ENCODE data around the gene SPX. TPM values are rescaled to one million over a fixed set of nuclear protein-coding genes. Genes with fewer than 3 reads are reported as not detected.

The SPX gene
- total and polyA plus RNA-seq, 4 donors: 0.25 to 3.7 (median 0.76) TPM

- Histone ChIP-seq H3K9ac (ENCODE audit: low read depth in 1 of 2, low read length in 2 of 2) (no peak overlapping the region), H3K36me3 (ENCODE audit: control insufficient read depth in 4 of 4, insufficient read depth in 3 of 4, low read depth in 1 of 4, low read length in 3 of 4) (no peaks in the 10 kb centered on the region), H3K9me3 (ENCODE audit: control insufficient read depth in 4 of 4, low read length in 3 of 4) (peaks cover 0 to 3% (median 0%) of the 10 kb centered on the region in 4 donors)
Observed at GRCh38 chr12:21523148-21523547, 2.9 kb upstream of the SPX start.

GRCh38 chr12:21526721-21527345 lies 737 bp downstream of the SPX start:
- Histone ChIP-seq H3K27me3 (ENCODE audit: control insufficient read depth in 4 of 4, insufficient read depth in 4 of 4, low read length in 3 of 4) (no peaks in the 10 kb centered on the region), H3K9ac (ENCODE audit: low read depth in 1 of 2, low read length in 2 of 2) (no peak overlapping the region), H3K4me3 (ENCODE audit: low read depth in 1 of 3, low read length in 3 of 3) (peak overlapping the region; percentile 1 to 90 (median 47)), H3K27ac (ENCODE audit: low read depth in 1 of 2, low read length in 2 of 2) (no peak overlapping the region), H3K4me1 (ENCODE audit: control insufficient read depth in 4 of 4, insufficient read depth in 4 of 4, low read length in 3 of 4) (peaks cover 0 to 22% (median 17%) of the 10 kb centered on the region in 4 donors), H3K9me3 (ENCODE audit: control insufficient read depth in 4 of 4, low read length in 3 of 4) (peaks cover 0 to 3% (median 0%) of the 10 kb centered on the region in 4 donors), H3K36me3 (ENCODE audit: control insufficient read depth in 4 of 4, insufficient read depth in 3 of 4, low read depth in 1 of 4, low read length in 3 of 4) (peaks cover 0 to 4% (median 2%) of the 10 kb centered on the region in 4 donors)
- TF ChIP-seq YY1 (IDR thresholded peaks at IDR 0.05) (no peak), CTCF (IDR thresholded peaks at IDR 0.05; ENCODE audit: low read depth, low read length, missing input control) (no peak), SP1 (IDR thresholded peaks at IDR 0.05) (no peak), TAF1 (conservative IDR thresholded peaks at IDR 0.05) (no peak), GABPA (IDR thresholded peaks at IDR 0.05 in 1 of 2, conservative IDR thresholded peaks at IDR 0.05 in 1 of 2) (no peak), MAX (IDR thresholded peaks at IDR 0.05) (no peak), HNF4G (IDR thresholded peaks at IDR 0.05) (no peak)
- WGBS: 27% methylated on average over 12 of the region's 12 CpGs
- no peak for DNase-seq (ENCODE audit: low spot score)

More at GRCh38 chr12:21523148-21523547, 2.9 kb upstream of the SPX start:
- peaks cover 0 to 17% (median 13%) of the 10 kb centered on the region in 4 donors for H3K4me1 ChIP-seq (ENCODE audit: control insufficient read depth in 4 of 4, insufficient read depth in 4 of 4, low read length in 3 of 4)
- TF ChIP-seq ZBTB33 (IDR thresholded peaks at IDR 0.05): peak; percentile 14
- TF ChIP-seq HNF4G (IDR thresholded peaks at IDR 0.05): peak; percentile 57
- TF ChIP-seq CTCF (IDR thresholded peaks at IDR 0.05; ENCODE audit: low read depth, low read length, missing input control): no peak
- TF ChIP-seq HNF4A (conservative IDR thresholded peaks at IDR 0.05): peak; percentile 65 to 86
- peak; percentile 40 for TF ChIP-seq SP1 (IDR thresholded peaks at IDR 0.05)
- TF ChIP-seq YY1 (IDR thresholded peaks at IDR 0.05): no peak
- TF ChIP-seq RAD21 (IDR thresholded peaks at IDR 0.05): peak in 1 of 2 donors; percentile 18
- no peak overlapping the region for H3K27ac ChIP-seq (ENCODE audit: low read depth in 1 of 2, low read length in 2 of 2)
- H3K27me3 ChIP-seq (ENCODE audit: control insufficient read depth in 4 of 4, insufficient read depth in 4 of 4, low read length in 3 of 4): no peaks in the 10 kb centered on the region
- DNase-seq (ENCODE audit: low spot score): no peak
- H3K4me3 ChIP-seq (ENCODE audit: low read depth in 1 of 3, low read length in 3 of 3): no peak overlapping the region
